ENCODE results near the gene GLYR1.

DNA sequence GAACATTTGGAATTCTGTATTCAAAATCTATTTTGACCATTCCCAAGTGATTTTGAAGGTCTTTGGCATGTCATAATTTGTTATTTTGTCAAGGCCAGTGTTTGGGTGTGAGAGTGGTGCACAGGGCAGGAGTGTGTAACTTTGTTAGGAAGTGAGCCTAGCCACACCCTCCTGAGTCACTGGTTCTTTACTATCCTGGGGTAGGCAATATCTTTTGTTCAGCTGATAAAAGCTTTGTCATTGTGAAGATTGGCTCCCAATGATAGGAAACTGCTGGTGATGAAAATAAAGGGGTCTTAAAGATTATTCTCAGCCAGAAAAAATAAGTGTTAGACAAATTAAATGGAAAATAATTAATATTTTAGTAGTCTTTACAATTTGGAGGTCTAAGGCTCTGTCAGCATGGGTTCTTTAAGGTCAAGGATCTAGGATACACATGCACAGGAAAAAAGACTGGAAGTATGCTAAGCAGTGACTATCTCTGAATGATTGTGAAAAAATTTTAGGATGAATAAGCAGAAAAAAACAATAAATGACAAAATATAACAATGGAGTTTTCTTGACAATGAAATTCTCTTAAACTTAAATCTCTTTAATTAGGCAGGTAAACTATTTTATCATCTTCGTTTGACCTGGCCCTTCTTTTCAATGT, 5.3 kb upstream of the GLYR1 start:
- TF ChIP-seq, protein P1, sequence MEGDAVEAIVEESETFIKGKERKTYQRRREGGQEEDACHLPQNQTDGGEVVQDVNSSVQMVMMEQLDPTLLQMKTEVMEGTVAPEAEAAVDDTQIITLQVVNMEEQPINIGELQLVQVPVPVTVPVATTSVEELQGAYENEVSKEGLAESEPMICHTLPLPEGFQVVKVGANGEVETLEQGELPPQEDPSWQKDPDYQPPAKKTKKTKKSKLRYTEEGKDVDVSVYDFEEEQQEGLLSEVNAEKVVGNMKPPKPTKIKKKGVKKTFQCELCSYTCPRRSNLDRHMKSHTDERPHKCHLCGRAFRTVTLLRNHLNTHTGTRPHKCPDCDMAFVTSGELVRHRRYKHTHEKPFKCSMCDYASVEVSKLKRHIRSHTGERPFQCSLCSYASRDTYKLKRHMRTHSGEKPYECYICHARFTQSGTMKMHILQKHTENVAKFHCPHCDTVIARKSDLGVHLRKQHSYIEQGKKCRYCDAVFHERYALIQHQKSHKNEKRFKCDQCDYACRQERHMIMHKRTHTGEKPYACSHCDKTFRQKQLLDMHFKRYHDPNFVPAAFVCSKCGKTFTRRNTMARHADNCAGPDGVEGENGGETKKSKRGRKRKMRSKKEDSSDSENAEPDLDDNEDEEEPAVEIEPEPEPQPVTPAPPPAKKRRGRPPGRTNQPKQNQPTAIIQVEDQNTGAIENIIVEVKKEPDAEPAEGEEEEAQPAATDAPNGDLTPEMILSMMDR (IDR thresholded peaks at IDR 0.05; ENCODE audit: low read length): no peak
- no peak for TF ChIP-seq EZH2 (IDR thresholded peaks at IDR 0.05; ENCODE audit: borderline replicate concordance, low read length)

Data from OCI-LY1 (cell line).